ENCODE data around the gene NAALADL1.

DNA sequence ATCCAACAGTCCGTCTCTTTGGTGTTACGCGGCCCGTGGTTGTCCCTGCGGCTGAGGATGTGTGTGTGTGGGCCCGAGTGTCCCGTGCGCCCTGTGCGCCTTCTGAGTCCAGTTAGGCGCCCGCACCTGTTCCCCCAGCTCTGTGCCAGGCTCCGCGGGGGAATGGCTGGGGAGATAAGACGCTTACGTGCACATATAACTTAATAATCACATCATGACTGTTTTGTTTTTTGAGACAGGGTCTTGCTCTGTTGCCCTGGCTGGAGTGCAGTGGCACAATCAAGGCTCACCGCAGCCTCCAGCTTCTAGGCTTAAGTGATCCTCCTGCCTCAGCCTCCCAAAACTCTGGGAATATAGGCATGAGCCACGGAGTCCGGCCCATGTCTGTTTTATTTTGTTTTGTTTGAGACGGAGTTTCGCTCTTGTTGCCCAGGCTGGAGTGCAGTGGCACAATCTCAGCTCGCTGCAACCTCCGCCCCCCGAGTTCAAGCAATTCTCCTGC lies 43.6 kb downstream of the NAALADL1 start:
- TF ChIP-seq, protein P1, sequence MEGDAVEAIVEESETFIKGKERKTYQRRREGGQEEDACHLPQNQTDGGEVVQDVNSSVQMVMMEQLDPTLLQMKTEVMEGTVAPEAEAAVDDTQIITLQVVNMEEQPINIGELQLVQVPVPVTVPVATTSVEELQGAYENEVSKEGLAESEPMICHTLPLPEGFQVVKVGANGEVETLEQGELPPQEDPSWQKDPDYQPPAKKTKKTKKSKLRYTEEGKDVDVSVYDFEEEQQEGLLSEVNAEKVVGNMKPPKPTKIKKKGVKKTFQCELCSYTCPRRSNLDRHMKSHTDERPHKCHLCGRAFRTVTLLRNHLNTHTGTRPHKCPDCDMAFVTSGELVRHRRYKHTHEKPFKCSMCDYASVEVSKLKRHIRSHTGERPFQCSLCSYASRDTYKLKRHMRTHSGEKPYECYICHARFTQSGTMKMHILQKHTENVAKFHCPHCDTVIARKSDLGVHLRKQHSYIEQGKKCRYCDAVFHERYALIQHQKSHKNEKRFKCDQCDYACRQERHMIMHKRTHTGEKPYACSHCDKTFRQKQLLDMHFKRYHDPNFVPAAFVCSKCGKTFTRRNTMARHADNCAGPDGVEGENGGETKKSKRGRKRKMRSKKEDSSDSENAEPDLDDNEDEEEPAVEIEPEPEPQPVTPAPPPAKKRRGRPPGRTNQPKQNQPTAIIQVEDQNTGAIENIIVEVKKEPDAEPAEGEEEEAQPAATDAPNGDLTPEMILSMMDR (IDR thresholded peaks at IDR 0.05): no peak
- no peak for TF ChIP-seq POLR2A (IDR thresholded peaks at IDR 0.05)
